ENCODE data around the gene NT5C3B. TPM values are rescaled to one million over a fixed set of nuclear protein-coding genes. Genes with fewer than 3 reads are reported as not detected.
"Not testable (repeated sequence)": the region's sequence is repeated elsewhere in the genome, so short reads cannot be mapped to it uniquely, and the experiment has no call there.

NT5C3B gene
- total RNA-seq, 2 experiments from 2014 or later: 25.7 to 29.7 TPM

DNA sequence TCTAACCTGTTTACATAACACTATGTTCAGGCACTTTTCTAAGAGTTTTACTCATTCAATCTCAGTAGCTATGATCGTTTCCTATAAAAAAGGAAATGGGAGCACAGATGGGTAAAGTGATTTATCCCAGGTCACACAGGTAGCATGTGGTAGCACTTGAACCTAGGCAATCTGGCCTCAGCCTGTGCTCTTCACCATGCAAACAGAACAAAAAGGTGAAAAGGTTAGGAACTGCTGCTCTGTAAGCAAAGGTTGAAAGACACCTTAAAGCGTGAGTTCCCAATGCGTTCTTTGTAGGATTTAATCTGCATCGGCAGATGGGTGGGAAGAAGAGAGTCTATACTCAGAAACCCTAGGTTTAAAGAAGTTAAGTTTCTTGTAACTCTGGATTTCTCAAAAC lies 44.1 kb upstream of the NT5C3B start:
- intact Hi-C loops (cut with DNase I, micrococcal nuclease): no loop called here
- H3K36me3 ChIP-seq (ENCODE audit: insufficient read depth, low read length): peaks cover 69% of the 10 kb centered on the region

DNA sequence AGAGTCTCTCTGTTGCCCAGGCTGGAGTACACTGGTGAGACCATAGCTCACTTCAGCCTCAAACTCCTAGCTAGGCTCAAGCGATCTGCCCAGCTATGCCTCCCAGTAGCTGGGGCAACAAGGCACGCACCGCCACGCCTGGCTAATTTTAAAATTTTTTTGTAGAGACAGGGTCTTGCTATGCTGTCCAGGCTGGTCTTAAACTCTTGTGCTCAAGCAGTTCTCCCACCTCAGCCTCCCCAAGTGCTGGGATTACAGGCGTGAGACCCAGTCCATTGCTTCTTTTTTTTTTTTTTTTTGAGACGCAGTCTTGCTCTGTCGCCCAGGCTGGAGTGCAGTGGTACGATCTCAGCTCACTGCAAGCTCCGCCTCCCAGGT lies 38.2 kb upstream of the NT5C3B start:
- POLR2A ChIA-PET: interaction anchor here (1.0 kb wide), 1 partner anchor 9 kb away, joined by 7 read pairs; the partner anchor contains the start of gene KLHL11
- H3K36me3 Mint-ChIP-seq (ENCODE audit: low read depth): peaks cover 78% of the 10 kb centered on the region
- H3K27ac ChIP-seq (ENCODE audit: low read depth in 1 of 2, low read length in 2 of 2); H3K4me1 Mint-ChIP-seq (ENCODE audit: low read depth); H3K27ac Mint-ChIP-seq; CTCF ChIA-PET; ATAC-seq (ENCODE audit: poor library complexity); H3K4me3 Mint-ChIP-seq; H3K9me3 ChIP-seq (ENCODE audit: control insufficient read depth in 1 of 2, insufficient read depth in 1 of 2, low read length in 2 of 2); H3K27me3 ChIP-seq (ENCODE audit: control insufficient read depth in 1 of 2, insufficient read depth in 2 of 2, low read length in 2 of 2); DNase-seq; intact Hi-C loops (cut with DNase I, micrococcal nuclease); H3K9me3 Mint-ChIP-seq; H3K27me3 Mint-ChIP-seq; H3K4me3 ChIP-seq (ENCODE audit: low read length); H3K4me1 ChIP-seq (ENCODE audit: insufficient read depth, low read length): not testable (repeated sequence)
- H3K36me3 ChIP-seq (ENCODE audit: insufficient read depth, low read length): peaks cover 66% of the 10 kb centered on the region

More for the DNA sequence above, 44.1 kb upstream of the NT5C3B start:
- H3K4me3 ChIP-seq (ENCODE audit: low read length): no peak overlapping the region
- no peaks in the 10 kb centered on the region for H3K4me1 ChIP-seq (ENCODE audit: insufficient read depth, low read length)
- ATAC-seq (ENCODE audit: poor library complexity): no peak
- DNase-seq: no peak
- no peak overlapping the region for H3K4me3 Mint-ChIP-seq
- H3K4me1 Mint-ChIP-seq (ENCODE audit: low read depth): no peaks in the 10 kb centered on the region
- H3K9me3 Mint-ChIP-seq: no peaks in the 10 kb centered on the region
- no peaks in the 10 kb centered on the region for H3K9me3 ChIP-seq (ENCODE audit: control insufficient read depth in 1 of 2, insufficient read depth in 1 of 2, low read length in 2 of 2)
- ChIA-PET CTCF (no interaction called here), POLR2A (no interaction called here)
- no peak overlapping the region for H3K27ac ChIP-seq (ENCODE audit: low read depth in 1 of 2, low read length in 2 of 2)
- peaks cover 76% of the 10 kb centered on the region for H3K36me3 Mint-ChIP-seq (ENCODE audit: low read depth)
- TF ChIP-seq CTCF (IDR thresholded peaks at IDR 0.05): no peak
- H3K27me3 ChIP-seq (ENCODE audit: control insufficient read depth in 1 of 2, insufficient read depth in 2 of 2, low read length in 2 of 2): no peaks in the 10 kb centered on the region
- H3K27me3 Mint-ChIP-seq: no peaks in the 10 kb centered on the region
- H3K27ac Mint-ChIP-seq: no peak overlapping the region

GRCh38 chr17:41873559-41874292 lies 37.7 kb upstream of the NT5C3B start:
- ChIA-PET CTCF (no interaction called here), POLR2A (interaction anchor here (1.0 kb wide), 1 partner anchor 9 kb away, joined by 7 read pairs; the partner anchor contains the start of gene KLHL11)
- H3K9me3 ChIP-seq (ENCODE audit: control insufficient read depth in 1 of 2, insufficient read depth in 1 of 2, low read length in 2 of 2): no peaks in the 10 kb centered on the region
- H3K4me1 ChIP-seq (ENCODE audit: insufficient read depth, low read length): no peaks in the 10 kb centered on the region
- no peaks in the 10 kb centered on the region for H3K27me3 Mint-ChIP-seq
- no peak for TF ChIP-seq CTCF (IDR thresholded peaks at IDR 0.05)
- no peaks in the 10 kb centered on the region for H3K4me1 Mint-ChIP-seq (ENCODE audit: low read depth)
- H3K36me3 Mint-ChIP-seq (ENCODE audit: low read depth): peaks cover 78% of the 10 kb centered on the region
- H3K9me3 Mint-ChIP-seq: no peaks in the 10 kb centered on the region
- no peak overlapping the region for H3K27ac ChIP-seq (ENCODE audit: low read depth in 1 of 2, low read length in 2 of 2)
- intact Hi-C loops (cut with DNase I, micrococcal nuclease): no loop called here
- DNase-seq (no peak), ATAC-seq (ENCODE audit: poor library complexity) (no peak)
- no peaks in the 10 kb centered on the region for H3K27me3 ChIP-seq (ENCODE audit: control insufficient read depth in 1 of 2, insufficient read depth in 2 of 2, low read length in 2 of 2)
- no peak overlapping the region for H3K4me3 Mint-ChIP-seq
- H3K36me3 ChIP-seq (ENCODE audit: insufficient read depth, low read length): peaks cover 64% of the 10 kb centered on the region
- no peak overlapping the region for H3K27ac Mint-ChIP-seq
- no peak overlapping the region for H3K4me3 ChIP-seq (ENCODE audit: low read length)

- H3K4me3 ChIP-seq (ENCODE audit: low read length): no peak overlapping the region
- intact Hi-C loops (cut with DNase I, micrococcal nuclease): no loop called here
- DNase-seq (no peak), ATAC-seq (ENCODE audit: poor library complexity) (no peak)
- no peaks in the 10 kb centered on the region for H3K4me1 Mint-ChIP-seq (ENCODE audit: low read depth)
- no peak overlapping the region for H3K4me3 Mint-ChIP-seq
- no peak overlapping the region for H3K27ac Mint-ChIP-seq
- H3K27me3 ChIP-seq (ENCODE audit: control insufficient read depth in 1 of 2, insufficient read depth in 2 of 2, low read length in 2 of 2): no peaks in the 10 kb centered on the region
- CTCF ChIA-PET: interaction anchor here (1.4 kb wide), 1 partner anchor 60 kb away, joined by 3 read pairs; the partner anchor contains the start of gene P3H4
- POLR2A ChIA-PET: no interaction called here
- no peaks in the 10 kb centered on the region for H3K4me1 ChIP-seq (ENCODE audit: insufficient read depth, low read length)
- no peaks in the 10 kb centered on the region for H3K9me3 Mint-ChIP-seq
- no peaks in the 10 kb centered on the region for H3K9me3 ChIP-seq (ENCODE audit: control insufficient read depth in 1 of 2, insufficient read depth in 1 of 2, low read length in 2 of 2)
- H3K36me3 Mint-ChIP-seq (ENCODE audit: low read depth): peaks cover 76% of the 10 kb centered on the region
- no peak for TF ChIP-seq CTCF (IDR thresholded peaks at IDR 0.05)
- H3K27ac ChIP-seq (ENCODE audit: low read depth in 1 of 2, low read length in 2 of 2): no peak overlapping the region
- no peaks in the 10 kb centered on the region for H3K27me3 Mint-ChIP-seq
- H3K36me3 ChIP-seq (ENCODE audit: insufficient read depth, low read length): peaks cover 58% of the 10 kb centered on the region
Measured at GRCh38 chr17:41871789-41872188, 35.8 kb upstream of the NT5C3B start.
